Smooth muscle cell of the brain vasculature (primary cell): ENCODE measurements around the gene ABR.
"Not testable (repeated sequence)": the region's sequence is repeated elsewhere in the genome, so short reads cannot be mapped to it uniquely, and the experiment has no call there.

Experiments
- DNase-seq: peaks from one replicate; pipeline ENCODE4 v3.0.0-alpha.2; 2012; ENCODE audit warnings: low read depth, low spot score

The ABR gene

GRCh38 chr17:986322-986929 lies 193.4 kb downstream of the ABR start:
- no peak for DNase-seq

GRCh38 chr17:983921-984320 lies 195.9 kb downstream of the ABR start:
- DNase-seq, result no peak

- DNase-seq, result no peak
Measured at GRCh38 chr17:981292-981658, 198.5 kb downstream of the ABR start.

GRCh38 chr17:980406-981291 lies 199.1 kb downstream of the ABR start:
- DNase-seq, result no peak

GRCh38 chr17:979539-980405 lies 200.0 kb downstream of the ABR start, which contains the start of gene NXN:
Gene NXN, minus strand, starts transcription at chr17:979776.
- DNase-seq, result no peak

GRCh38 chr17:979212-979538 lies 200.6 kb downstream of the ABR start:
- no peak for DNase-seq

- no peak for DNase-seq
Measured at GRCh38 chr17:978103-979093, 201.4 kb downstream of the ABR start.

- DNase-seq, result no peak
Measured at GRCh38 chr17:977166-977565, 202.6 kb downstream of the ABR start.

- no peak for DNase-seq
Measured at GRCh38 chr17:976312-976711, 203.5 kb downstream of the ABR start.

- DNase-seq, result no peak
Measured at GRCh38 chr17:975371-975915, 204.3 kb downstream of the ABR start.

- not testable (repeated sequence) for DNase-seq
Measured at GRCh38 chr17:974778-975177, 205.0 kb downstream of the ABR start.

- DNase-seq, result no peak
Measured at GRCh38 chr17:973053-973452, 206.7 kb downstream of the ABR start.

GRCh38 chr17:971861-972260 lies 207.9 kb downstream of the ABR start:
- DNase-seq, result not testable (repeated sequence)

- DNase-seq, result no peak
Measured at GRCh38 chr17:970364-970763, 209.4 kb downstream of the ABR start.

- no peak for DNase-seq
Measured at GRCh38 chr17:969811-970355, 209.9 kb downstream of the ABR start.

- DNase-seq, result no peak
Measured at GRCh38 chr17:968812-969730, 210.7 kb downstream of the ABR start.

- DNase-seq, result no peak
Measured at GRCh38 chr17:967122-967521, 212.7 kb downstream of the ABR start.

GRCh38 chr17:965311-965989 lies 214.3 kb downstream of the ABR start:
- DNase-seq, result no peak

GRCh38 chr17:964876-965275 lies 214.9 kb downstream of the ABR start:
- DNase-seq, result no peak
